GM12878 (cell line): ENCODE results near the gene PRKRIP1. TPM values are rescaled to one million over a fixed set of nuclear protein-coding genes. Genes with fewer than 3 reads are reported as not detected.

ENCODE experiments used
- BACH1 ChIP-seq: fragments of 450-650 bp; IDR thresholded peaks from 2 replicates; pipeline ENCODE4 v1.6.1; 2017; ENCODE audit warnings: mild to moderate bottlenecking, borderline replicate concordance
- ELK1 ChIP-seq: IDR thresholded peaks from 2 replicates; pipeline ENCODE4 v1.6.1; 2012; ENCODE audit warnings: low read depth, low read length, improper control_type of control experiment
- EP300 ChIP-seq, 2 experiments: fragments of 150-350 bp in 1 of 2; IDR thresholded peaks; 2 replicates each; pipeline ENCODE4 v1.6.1; 2011 to 2012; ENCODE audit warnings: low read depth in 2 of 2, low read length in 2 of 2, borderline replicate concordance in 1 of 2, improper control_type of control experiment in 1 of 2, inconsistent platforms in 1 of 2; ENCODE audit not compliant: control insufficient read depth in 1 of 2
- FOXK2 ChIP-seq: fragments of 450-650 bp; IDR thresholded peaks from 2 replicates; pipeline ENCODE4 v1.6.1; 2017; ENCODE audit warnings: mild to moderate bottlenecking, moderate library complexity
- NKRF ChIP-seq: fragments of 450-650 bp; conservative IDR thresholded peaks from 2 replicates; pipeline ENCODE4 v1.6.1; 2017; ENCODE audit warnings: mild to moderate bottlenecking, moderate library complexity
- PAX5 ChIP-seq: IDR thresholded peaks from 2 replicates; pipeline ENCODE4 v1.6.1; 2011; ENCODE audit warnings: low read depth, low read length, borderline replicate concordance
- PBX3 ChIP-seq: IDR thresholded peaks from 2 replicates; pipeline ENCODE4 v1.6.1; 2011; ENCODE audit warnings: mild to moderate bottlenecking, low read depth, low read length, moderate library complexity; ENCODE audit not compliant: insufficient replicate concordance
- POLR2AphosphoS2 ChIP-seq: IDR thresholded peaks from 2 replicates; pipeline ENCODE4 v1.6.1; 2011; ENCODE audit warnings: low read depth, mild to moderate bottlenecking, low read length, improper control_type of control experiment, moderate library complexity
- POU2F2 ChIP-seq: IDR thresholded peaks from 3 replicates; pipeline ENCODE4 v1.6.1; 2011; ENCODE audit warnings: low read depth, mild to moderate bottlenecking, low read length, borderline replicate concordance
- RAD51 ChIP-seq: fragments of 450-650 bp; IDR thresholded peaks from 2 replicates; pipeline ENCODE4 v1.6.1; 2016; ENCODE audit warnings: moderate library complexity, mild to moderate bottlenecking, inconsistent platforms
- RB1 ChIP-seq: fragments of 450-650 bp; formaldehyde crosslinking; IDR thresholded peaks from 2 replicates; pipeline ENCODE4 v1.6.1; 2017; ENCODE audit warnings: mild to moderate bottlenecking, borderline replicate concordance
- RELA ChIP-seq: fragments of 450-650 bp; IDR thresholded peaks from 2 replicates; pipeline ENCODE4 v1.8.0; 2014; ENCODE audit warnings: borderline replicate concordance; ENCODE audit not compliant: partially characterized antibody
- RELB ChIP-seq: fragments of 450-650 bp; IDR thresholded peaks from 2 replicates; pipeline ENCODE4 v1.6.1; 2017; ENCODE audit warnings: low read depth, mild to moderate bottlenecking, moderate library complexity
- SPI1 ChIP-seq: IDR thresholded peaks from 2 replicates; pipeline ENCODE4 v1.6.1; 2011; ENCODE audit warnings: low read depth, mild to moderate bottlenecking, low read length, moderate library complexity, borderline replicate concordance; ENCODE audit not compliant: insufficient read depth
- SRF ChIP-seq, 2 experiments: IDR thresholded peaks; 2 replicates each; pipeline ENCODE4 v1.6.1; 2011; ENCODE audit warnings: low read depth in 2 of 2, low read length in 2 of 2, mild to moderate bottlenecking in 1 of 2, moderate library complexity in 1 of 2
- SUZ12 ChIP-seq: fragments of 200-600 bp; sonication (generic); IDR thresholded peaks from one replicate; pipeline ENCODE4 v1.6.1; 2018; ENCODE audit warnings: antibody characterized with exemption, mild to moderate bottlenecking; ENCODE audit not compliant: unreplicated experiment
- YY1 ChIP-seq: IDR thresholded peaks from 2 replicates; pipeline ENCODE4 v1.6.1; 2011; ENCODE audit warnings: low read depth, mild to moderate bottlenecking, low read length
- ZBTB4 ChIP-seq: fragments of 450-650 bp; formaldehyde crosslinking; IDR thresholded peaks from 2 replicates; pipeline ENCODE4 v1.4.0; 2022; ENCODE audit warnings: mild to moderate bottlenecking, moderate library complexity
- ZNF207 ChIP-seq: fragments of 450-650 bp; IDR thresholded peaks from 2 replicates; pipeline ENCODE4 v1.6.1; 2014; ENCODE audit warnings: antibody characterized with exemption, mild to moderate bottlenecking, borderline replicate concordance
- polyA plus RNA-seq, 11 experiments: library from polyadenylated mRNA; depleted of rRNA in 4 of 11; unstranded in 6 of 11; stranded (reverse) in 5 of 11; fragments of >200 nt; fragmentation: Nextera tagmentation in 4 of 11; fragmentation: Illumina TruSeq in 1 of 11; extraction: Ambion mirVana in 4 of 11; extraction: Trizol in 1 of 11; gene quantifications; 1 replicate in 1 of 11; 2 replicates in 10 of 11; pipeline versions ENCODE4 v1.2.1 to v1.2.3, GENCODE V29; 2011 to 2016; ENCODE audit warnings: inconsistent platforms in 2 of 11, missing spikeins in 2 of 11, low read depth in 1 of 11
- total RNA-seq, 4 experiments: library from RNA; depleted of rRNA in 3 of 4; stranded (reverse); fragments of >200 nt in 3 of 4; fragmentation: Illumina TruSeq in 1 of 4; extraction: Trizol in 1 of 4; gene quantifications; 2 replicates each; pipeline versions ENCODE4 v1.2.1 to v1.2.3, GENCODE V29; 2013 to 2021

PRKRIP1 gene
- total and polyA plus RNA-seq, 10 of the 15 experiments (the other 5 are each of a cell fraction or from before 2014, with no cell fraction given), result 17.0 to 38.4 (median 25.5) TPM

GRCh38 chr7:102426268-102427018 is 30.3 kb downstream of the PRKRIP1 start (continued):
- TF ChIP-seq YY1 (0 out of 2 replicates have a peak, but pooled peaks have one; percentile 40), EP300 (IDR thresholded peaks at IDR 0.05; ENCODE audit: borderline replicate concordance in 1 of 2, control insufficient read depth in 1 of 2, low read depth in 2 of 2, low read length in 2 of 2) (peak in 1 of 2 experiments; percentile 60; a peak in 3 of 4 replicates), NKRF (no peak), FOXK2 (no peak), RAD51 (peak; percentile 64; the same call in 1 of the 2 replicates), POLR2AphosphoS2 (no peak; the same call in 1 of the 2 replicates), BACH1 (peak; percentile 55; the same call in 1 of the 2 replicates), SRF (IDR thresholded peaks at IDR 0.05; ENCODE audit: low read depth in 2 of 2, low read length in 2 of 2) (no peak), ZNF207 (no peak), PAX5 (peak; percentile 84), POU2F2 (peak; percentile 81; the same call in 2 of the 3 replicates), SUZ12 (no peak), RELA (no peak), ZBTB4 (CRISPR knock-in tag) (no peak), RELB (no peak; the same call in 1 of the 2 replicates), SPI1 (no peak; the same call in 1 of the 2 replicates), PBX3 (no peak), RB1 (0 out of 2 replicates have a peak, but pooled peaks have one; percentile 24), ELK1 (no peak)
